C4-2B (cell line): ENCODE measurements around the gene NFKB1.

Experiments used
- CTCF ChIP-seq: fragments of 450-650 bp; conservative IDR thresholded peaks from 2 replicates; pipeline ENCODE4 v1.5.1; 2017; ENCODE audit warnings: mild to moderate bottlenecking
- ZFX ChIP-seq: fragments of 450-650 bp; IDR thresholded peaks from 2 replicates; pipeline ENCODE4 v1.6.1; 2017

GRCh38 chr4:102553982-102554381 is 52.8 kb downstream of the NFKB1 start:
- no peak for TF ChIP-seq CTCF
- no peak for TF ChIP-seq ZFX
